ENCODE data around the gene RNF126. TPM values are rescaled to one million over a fixed set of nuclear protein-coding genes. Genes with fewer than 3 reads are reported as not detected.

Gene RNF126
- total RNA-seq, 1 experiment from 2014 or later = 119 TPM

DNA sequence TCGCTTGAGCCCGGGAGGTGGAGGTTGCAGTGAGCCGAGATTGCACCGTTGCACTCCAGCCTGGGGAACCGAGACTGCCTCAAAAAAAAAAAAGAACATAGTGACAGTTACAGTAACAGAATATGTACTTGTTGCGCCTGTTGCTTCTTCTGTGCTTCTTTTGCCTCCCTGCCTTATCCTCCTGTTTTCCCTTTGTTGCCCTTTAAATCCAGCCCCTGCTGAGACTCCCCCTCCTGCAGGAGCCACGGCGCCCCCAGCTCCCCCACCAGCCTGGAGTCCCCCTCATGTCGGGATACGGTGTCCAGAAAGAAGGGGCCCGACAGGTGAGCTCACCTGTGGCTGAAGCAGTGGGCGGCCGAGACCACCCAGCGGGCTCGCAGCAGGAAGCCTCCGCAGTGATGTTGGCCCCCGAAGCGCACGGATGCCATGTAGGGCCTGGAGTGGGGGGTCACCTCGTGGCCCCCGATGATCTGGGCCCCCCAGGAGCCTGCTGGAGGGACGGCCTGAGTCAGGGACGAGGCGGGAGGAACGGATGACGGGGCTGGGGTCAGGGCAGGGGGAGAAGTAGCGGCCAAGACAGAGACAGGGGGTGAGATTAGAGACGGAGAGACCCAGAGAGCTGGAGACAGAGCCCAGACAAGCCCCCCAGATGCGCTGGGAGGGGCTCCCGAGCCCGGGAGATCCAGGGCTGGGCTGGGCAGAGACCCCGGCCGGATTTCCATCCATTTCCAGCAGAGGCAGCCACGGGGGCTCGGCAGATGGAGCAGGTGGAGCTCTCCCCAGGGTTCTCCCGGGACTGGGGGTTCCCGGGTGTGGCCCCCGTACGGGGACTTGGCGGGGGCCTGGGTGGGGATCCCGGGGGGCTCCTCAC, 31.7 kb upstream of the RNF126 start:
- Histone ChIP-seq H3K27me3 (ENCODE audit: control insufficient read depth, insufficient read depth, low read length) (no peaks in the 10 kb centered on the region), H3K4me3 (ENCODE audit: insufficient read depth, low read depth, low read length) (no peak overlapping the region), H3K36me3 (replicated peaks; ENCODE audit: control insufficient read depth, insufficient read depth, low read length) (no peaks in the 10 kb centered on the region)
- DNase-seq = peak; percentile 64

DNA sequence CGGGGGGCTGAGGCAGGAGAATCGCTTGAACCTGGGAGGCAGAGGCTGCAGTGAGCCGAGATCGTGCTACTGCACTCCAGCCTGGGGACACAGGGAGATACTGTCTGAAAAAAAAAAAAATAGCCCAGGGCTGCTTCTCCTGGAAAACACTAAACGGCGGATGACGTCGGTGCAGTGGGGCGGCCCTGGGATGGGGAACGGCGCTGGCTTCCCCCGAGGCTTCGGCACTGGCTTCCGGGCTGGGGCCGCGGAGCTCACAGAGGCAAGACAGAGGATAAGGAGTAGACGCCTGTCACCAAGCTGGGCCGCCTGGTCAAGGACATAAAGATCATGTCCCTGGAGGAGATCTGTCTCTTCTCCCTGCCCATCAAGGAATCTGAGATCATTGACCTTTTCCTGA, 27.2 kb upstream of the RNF126 start:
- Histone ChIP-seq H3K36me3 (replicated peaks; ENCODE audit: control insufficient read depth, insufficient read depth, low read length) (no peaks in the 10 kb centered on the region), H3K27me3 (ENCODE audit: control insufficient read depth, insufficient read depth, low read length) (no peaks in the 10 kb centered on the region), H3K4me3 (ENCODE audit: insufficient read depth, low read depth, low read length) (no peak overlapping the region)
- no peak for DNase-seq

DNA sequence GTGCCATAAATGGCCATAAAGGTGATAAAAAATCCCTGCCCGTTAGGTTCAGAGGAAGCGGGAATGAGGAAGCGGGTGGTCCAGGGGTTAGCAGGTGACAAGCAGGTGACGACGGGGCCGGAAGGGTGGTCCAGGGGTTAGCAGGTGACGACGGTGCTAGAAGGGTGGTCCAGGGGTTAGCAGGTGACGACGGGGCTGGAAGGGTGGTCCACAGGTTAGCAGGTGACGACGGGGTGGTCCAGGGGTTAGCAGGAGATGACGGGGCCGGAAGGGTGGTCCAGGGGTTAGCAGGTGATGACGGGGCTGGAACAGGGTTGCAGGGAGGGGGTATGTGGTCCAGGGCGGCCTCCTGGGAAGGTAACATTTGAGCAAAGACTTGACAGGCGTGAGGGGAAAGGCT, 26.0 kb upstream of the RNF126 start:
- no peak for DNase-seq
- Histone ChIP-seq H3K27me3 (ENCODE audit: control insufficient read depth, insufficient read depth, low read length) (no peaks in the 10 kb centered on the region), H3K36me3 (replicated peaks; ENCODE audit: control insufficient read depth, insufficient read depth, low read length) (no peaks in the 10 kb centered on the region), H3K4me3 (ENCODE audit: insufficient read depth, low read depth, low read length) (no peak overlapping the region)

DNA sequence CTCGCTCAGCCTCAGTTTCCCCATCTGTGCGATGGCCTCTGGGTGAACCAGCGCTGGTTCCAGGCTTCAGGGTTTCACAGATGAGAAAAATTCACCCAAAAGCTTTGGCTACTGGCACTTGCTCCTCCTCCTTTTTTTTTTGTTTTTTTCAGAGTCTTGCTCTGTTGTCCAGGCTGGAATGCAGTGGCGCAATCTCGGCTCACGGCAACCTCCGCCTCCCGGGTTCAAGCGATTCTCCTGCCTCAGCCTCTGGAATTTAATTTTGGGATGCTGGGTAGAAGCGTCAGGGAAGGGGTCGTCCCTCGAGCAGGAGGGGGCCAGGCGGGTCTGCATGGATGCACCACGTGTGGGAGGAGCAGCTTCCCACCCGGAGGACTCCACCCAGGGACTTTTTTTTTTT, 25.2 kb upstream of the RNF126 start:
- H3K36me3 ChIP-seq (replicated peaks; ENCODE audit: control insufficient read depth, insufficient read depth, low read length) = no peaks in the 10 kb centered on the region
- no peak for DNase-seq
- H3K27me3 ChIP-seq (ENCODE audit: control insufficient read depth, insufficient read depth, low read length) = no peaks in the 10 kb centered on the region
- H3K4me3 ChIP-seq (ENCODE audit: insufficient read depth, low read depth, low read length) = no peak overlapping the region

DNA sequence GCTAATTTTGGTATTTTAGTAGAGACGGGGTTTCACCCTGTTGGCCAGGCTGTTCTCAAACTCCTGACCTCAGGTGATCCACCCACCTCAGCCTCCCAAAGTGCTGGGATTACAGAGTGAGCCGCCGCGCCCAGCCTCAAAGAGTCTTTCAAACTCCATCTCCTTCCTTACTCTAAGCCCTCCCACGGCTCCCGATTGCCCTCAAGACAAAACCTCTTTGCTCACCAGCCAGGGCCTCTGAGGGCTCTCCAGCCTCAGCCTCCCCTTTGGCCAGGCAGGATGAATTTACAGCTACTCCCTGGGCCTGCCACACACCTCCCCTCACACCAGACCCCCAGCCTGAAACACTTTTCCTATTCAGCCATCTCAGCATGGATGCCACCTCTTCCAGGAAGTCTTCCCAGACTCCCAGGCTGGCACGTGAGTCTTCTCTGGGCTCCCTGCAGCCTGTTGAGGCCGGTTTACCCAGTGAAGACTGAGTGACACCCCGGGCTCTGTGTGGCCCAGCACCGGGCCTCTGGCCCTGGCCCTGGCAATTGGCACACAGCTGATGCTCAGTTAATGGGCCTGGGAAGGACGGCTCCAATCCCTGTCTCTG, 24.7 kb upstream of the RNF126 start:
- Histone ChIP-seq H3K27me3 (ENCODE audit: control insufficient read depth, insufficient read depth, low read length) (no peaks in the 10 kb centered on the region), H3K4me3 (ENCODE audit: insufficient read depth, low read depth, low read length) (no peak overlapping the region), H3K36me3 (replicated peaks; ENCODE audit: control insufficient read depth, insufficient read depth, low read length) (no peaks in the 10 kb centered on the region)
- no peak for DNase-seq

DNA sequence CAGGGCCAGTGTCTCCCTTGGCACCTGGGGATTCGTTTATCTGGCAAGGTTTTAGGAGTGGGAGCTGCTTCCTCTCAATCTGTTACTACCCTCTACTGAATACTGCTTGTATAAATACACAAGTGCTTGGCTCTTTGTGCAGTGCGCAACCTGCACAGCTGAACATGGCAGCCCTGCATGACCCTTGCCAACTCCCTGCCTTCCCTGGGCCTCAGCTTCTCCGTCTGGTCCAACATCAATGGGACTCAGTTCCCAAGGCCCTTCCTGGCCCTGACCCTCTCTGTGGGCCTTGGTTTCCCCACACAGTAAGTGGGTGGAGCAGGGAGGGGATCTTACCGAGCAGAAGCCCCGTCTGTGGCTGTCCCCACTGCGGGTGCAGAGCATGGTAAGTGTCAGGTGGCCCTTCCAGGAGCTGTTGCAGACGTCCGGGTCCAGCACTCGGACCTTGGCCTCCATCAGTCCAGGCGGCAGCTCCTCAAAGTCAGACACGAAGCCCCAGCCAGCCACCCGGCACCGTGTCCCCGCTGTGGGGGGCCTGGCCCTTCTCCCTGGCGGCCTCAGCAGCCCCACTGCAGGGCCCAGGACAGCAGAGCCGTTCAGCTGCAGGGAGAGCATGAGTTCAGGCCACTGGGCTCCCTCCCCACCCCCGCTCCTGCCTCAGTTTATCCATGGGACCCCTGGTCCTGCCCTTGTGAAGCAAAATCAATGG, 23.7 kb upstream of the RNF126 start:
- Histone ChIP-seq H3K27me3 (ENCODE audit: control insufficient read depth, insufficient read depth, low read length) (no peaks in the 10 kb centered on the region), H3K36me3 (replicated peaks; ENCODE audit: control insufficient read depth, insufficient read depth, low read length) (no peaks in the 10 kb centered on the region), H3K4me3 (ENCODE audit: insufficient read depth, low read depth, low read length) (no peak overlapping the region)
- DNase-seq = no peak

- Histone ChIP-seq H3K27me3 (ENCODE audit: control insufficient read depth, insufficient read depth, low read length) (no peaks in the 10 kb centered on the region), H3K4me3 (ENCODE audit: insufficient read depth, low read depth, low read length) (no peak overlapping the region), H3K36me3 (replicated peaks; ENCODE audit: control insufficient read depth, insufficient read depth, low read length) (no peaks in the 10 kb centered on the region)
- DNase-seq = peak; percentile 61
These were observed 22.5 kb upstream of the RNF126 start for GRCh38 chr19:685454-685931.

GRCh38 chr19:682678-683320, 19.8 kb upstream of the RNF126 start:
- no peaks in the 10 kb centered on the region; the same call in 1 of the 2 replicates for H3K27me3 ChIP-seq (ENCODE audit: control insufficient read depth, insufficient read depth, low read length)
- no peaks in the 10 kb centered on the region for H3K36me3 ChIP-seq (replicated peaks; ENCODE audit: control insufficient read depth, insufficient read depth, low read length)
- DNase-seq = no peak
- H3K4me3 ChIP-seq (ENCODE audit: insufficient read depth, low read depth, low read length) = no peak overlapping the region

DNA sequence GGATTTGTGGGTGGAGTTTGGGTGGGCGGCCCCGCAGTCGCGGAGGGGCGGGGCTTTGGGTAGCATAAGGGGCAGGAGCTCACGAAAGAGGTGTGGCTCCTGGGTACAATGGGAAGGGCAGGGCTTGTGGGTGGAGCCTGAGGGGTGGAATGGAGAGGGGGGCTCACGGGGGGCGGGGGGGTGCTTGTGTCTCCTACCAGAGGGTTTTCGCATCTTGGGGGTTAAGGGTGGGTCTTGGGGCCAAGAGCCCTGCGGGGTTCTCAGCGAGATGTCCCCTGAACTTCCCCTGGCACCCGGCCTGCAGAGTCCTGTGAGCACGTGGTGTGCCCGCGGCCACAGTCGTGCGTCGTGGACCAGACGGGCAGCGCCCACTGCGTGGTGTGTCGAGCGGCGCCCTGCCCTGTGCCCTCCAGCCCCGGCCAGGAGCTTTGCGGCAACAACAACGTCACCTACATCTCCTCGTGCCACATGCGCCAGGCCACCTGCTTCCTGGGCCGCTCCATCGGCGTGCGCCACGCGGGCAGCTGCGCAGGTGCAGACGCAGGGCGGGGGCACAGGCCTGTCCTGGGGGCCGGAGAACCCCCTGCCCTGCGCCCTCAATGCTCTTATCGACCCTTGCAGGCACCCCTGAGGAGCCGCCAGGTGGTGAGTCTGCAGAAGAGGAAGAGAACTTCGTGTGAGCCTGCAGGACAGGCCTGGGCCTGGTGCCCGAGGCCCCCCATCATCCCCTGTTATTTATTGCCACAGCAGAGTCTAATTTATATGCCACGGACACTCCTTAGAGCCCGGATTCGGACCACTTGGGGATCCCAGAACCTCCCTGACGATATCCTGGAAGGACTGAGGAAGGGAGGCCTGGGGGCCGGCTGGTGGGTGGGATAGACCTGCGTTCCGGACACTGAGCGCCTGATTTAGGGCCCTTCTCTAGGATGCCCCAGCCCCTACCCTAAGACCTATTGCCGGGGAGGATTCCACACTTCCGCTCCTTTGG, 18.3 kb upstream of the RNF126 start:
- Histone ChIP-seq H3K36me3 (replicated peaks; ENCODE audit: control insufficient read depth, insufficient read depth, low read length) (no peaks in the 10 kb centered on the region), H3K27me3 (ENCODE audit: control insufficient read depth, insufficient read depth, low read length) (peaks cover 11% of the 10 kb centered on the region), H3K4me3 (ENCODE audit: insufficient read depth, low read depth, low read length) (peak overlapping the region; percentile 51; the same call in 1 of the 2 replicates)
- peak; percentile 99 for DNase-seq

DNA sequence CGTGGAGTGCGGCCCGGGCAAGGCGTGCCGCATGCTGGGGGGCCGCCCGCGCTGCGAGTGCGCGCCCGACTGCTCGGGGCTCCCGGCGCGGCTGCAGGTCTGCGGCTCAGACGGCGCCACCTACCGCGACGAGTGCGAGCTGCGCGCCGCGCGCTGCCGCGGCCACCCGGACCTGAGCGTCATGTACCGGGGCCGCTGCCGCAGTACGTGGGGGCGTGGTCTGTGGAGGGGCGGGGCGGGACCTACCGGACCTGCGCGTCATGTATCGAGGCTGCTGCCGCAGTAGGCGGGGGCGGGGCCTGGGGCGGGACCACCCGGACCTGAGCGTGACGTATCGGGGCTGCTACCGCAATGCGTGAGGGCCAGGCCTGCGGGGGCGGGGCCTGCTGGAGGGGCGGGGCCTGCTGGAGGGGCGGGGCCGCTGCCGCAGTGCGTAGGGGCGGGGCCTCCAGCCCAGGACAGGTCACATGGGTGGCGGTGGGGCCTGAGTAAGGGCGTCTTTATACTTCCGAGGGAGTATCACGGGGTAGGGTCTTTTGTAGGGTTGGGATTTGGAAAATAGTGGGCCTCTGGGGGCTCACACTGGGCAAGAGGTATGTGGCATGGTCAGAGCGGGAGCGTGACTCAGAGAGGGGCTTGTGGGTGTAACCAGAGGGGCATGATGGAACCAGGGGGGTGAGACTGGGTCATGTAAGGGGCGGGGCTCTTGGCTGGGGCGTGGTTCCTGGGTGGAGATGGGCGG, 17.4 kb upstream of the RNF126 start:
- DNase-seq = peak; percentile 100
- Histone ChIP-seq H3K27me3 (ENCODE audit: control insufficient read depth, insufficient read depth, low read length) (peaks cover 14% of the 10 kb centered on the region), H3K4me3 (ENCODE audit: insufficient read depth, low read depth, low read length) (peak overlapping the region; percentile 67), H3K36me3 (replicated peaks; ENCODE audit: control insufficient read depth, insufficient read depth, low read length) (no peaks in the 10 kb centered on the region)

GRCh38 chr19:679418-680286, 16.6 kb upstream of the RNF126 start:
- peaks cover 16% of the 10 kb centered on the region for H3K27me3 ChIP-seq (ENCODE audit: control insufficient read depth, insufficient read depth, low read length)
- peak overlapping the region; percentile 67 for H3K4me3 ChIP-seq (ENCODE audit: insufficient read depth, low read depth, low read length)
- H3K36me3 ChIP-seq (replicated peaks; ENCODE audit: control insufficient read depth, insufficient read depth, low read length) = no peaks in the 10 kb centered on the region
- DNase-seq = peak; percentile 91

DNA sequence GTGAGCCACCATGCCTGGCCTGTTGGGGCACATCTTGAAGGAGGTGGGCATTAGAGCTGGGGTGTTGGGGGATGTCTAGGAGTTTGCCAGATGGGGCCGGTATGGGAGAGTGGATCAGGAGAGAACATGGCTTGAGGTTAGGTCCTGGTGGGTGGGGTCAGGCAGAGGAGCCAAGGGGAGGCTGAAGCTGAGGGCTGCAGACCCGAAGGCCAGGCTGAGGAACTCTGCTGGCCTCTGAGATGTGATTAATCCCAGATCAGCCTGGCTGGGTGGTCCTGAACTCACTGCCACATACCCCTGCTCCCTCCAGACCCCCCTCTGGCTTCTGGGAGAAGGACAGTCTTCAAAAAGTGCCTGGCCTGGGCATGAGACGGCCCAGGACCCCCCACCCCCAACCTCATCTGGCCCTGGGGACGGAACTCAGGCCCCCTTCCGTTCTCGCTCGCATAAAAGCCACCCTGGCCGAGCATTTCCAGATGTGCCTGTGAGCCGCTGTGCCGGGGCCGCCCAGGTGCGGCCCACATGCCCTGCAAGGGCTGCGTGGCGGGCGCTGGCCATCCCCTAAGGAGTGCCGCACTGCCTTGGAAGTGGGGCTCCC, 15.9 kb upstream of the RNF126 start:
- Histone ChIP-seq H3K4me3 (ENCODE audit: insufficient read depth, low read depth, low read length) (no peak overlapping the region), H3K27me3 (ENCODE audit: control insufficient read depth, insufficient read depth, low read length) (peaks cover 16% of the 10 kb centered on the region), H3K36me3 (replicated peaks; ENCODE audit: control insufficient read depth, insufficient read depth, low read length) (no peaks in the 10 kb centered on the region)
- DNase-seq = peak; percentile 70
